ENCODE data around the gene ARRDC4.

ARRDC4 gene

GRCh38 chr15:97998307-97999071, 38.0 kb downstream of the ARRDC4 start:
- DNase-seq (ENCODE audit: low read depth, low spot score): no peak

- no peak for DNase-seq (ENCODE audit: low read depth, low spot score)
Observed at GRCh38 chr15:98000249-98001203, 40.0 kb downstream of the ARRDC4 start.

- no peak for DNase-seq (ENCODE audit: low read depth, low spot score)
Observed at GRCh38 chr15:98001663-98002194, 41.2 kb downstream of the ARRDC4 start.

DNA sequence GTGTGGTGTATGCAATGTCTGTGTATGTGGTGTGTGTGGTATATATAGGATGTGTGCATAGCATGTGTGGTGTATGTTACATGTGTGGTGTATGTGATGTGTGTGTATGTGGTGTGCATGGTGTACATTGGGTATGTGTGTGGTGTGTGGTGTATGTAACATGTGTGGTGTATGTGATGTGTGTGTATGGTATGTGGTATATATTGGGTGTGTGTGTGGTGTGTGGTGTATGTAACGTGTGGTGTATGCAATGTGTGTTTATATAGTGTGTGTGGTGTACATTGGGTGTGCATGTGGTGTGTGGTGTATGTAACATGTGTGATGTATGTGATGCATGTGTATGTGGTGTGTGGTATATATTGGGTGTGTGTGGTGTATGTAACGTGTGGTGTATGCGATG, 41.9 kb downstream of the ARRDC4 start:
- no peak for DNase-seq (ENCODE audit: low read depth, low spot score)

DNA sequence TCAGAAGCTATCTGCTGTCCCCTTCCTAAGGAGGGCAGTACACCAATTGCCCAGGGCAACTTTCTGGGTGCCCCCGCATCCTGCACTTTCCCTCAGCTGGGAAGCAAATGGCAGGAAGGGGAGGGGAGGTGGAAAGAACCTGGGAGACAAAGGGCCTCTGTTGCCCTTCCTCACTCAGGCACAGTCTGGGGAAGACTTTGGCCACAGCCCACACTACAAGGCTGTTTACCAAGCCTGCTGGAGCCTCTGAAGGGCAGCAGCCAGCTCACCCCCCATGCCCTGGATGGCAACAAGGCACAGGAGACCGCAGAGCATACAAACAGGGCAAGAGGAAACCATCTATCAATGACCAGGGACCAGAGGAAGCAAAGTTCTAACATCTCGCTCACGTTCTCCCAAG, 42.4 kb downstream of the ARRDC4 start:
- no peak for DNase-seq (ENCODE audit: low read depth, low spot score)

GRCh38 chr15:98003518-98003917, 43.0 kb downstream of the ARRDC4 start:
- DNase-seq (ENCODE audit: low read depth, low spot score): no peak

DNA sequence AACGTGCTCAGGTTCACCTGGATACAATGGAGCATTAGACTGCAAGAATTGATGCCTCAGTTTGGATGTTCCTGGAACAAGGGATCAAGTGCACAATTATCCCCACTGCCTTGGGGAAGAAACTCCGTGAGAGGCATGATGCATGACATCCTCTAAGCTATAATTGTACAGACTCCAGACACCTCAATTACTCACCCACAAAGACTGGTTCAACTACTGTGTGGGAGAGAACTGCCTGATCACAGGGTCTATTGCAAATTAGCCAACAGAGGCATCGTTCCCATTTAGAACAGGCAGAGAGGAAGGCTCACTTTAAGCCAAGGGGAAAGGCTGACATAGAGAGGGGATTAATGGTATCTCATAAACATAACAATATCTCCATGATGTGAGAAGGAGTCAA, 43.5 kb downstream of the ARRDC4 start:
- DNase-seq (ENCODE audit: low read depth, low spot score): no peak

GRCh38 chr15:98005659-98006058, 45.2 kb downstream of the ARRDC4 start:
- no peak for DNase-seq (ENCODE audit: low read depth, low spot score)

DNA sequence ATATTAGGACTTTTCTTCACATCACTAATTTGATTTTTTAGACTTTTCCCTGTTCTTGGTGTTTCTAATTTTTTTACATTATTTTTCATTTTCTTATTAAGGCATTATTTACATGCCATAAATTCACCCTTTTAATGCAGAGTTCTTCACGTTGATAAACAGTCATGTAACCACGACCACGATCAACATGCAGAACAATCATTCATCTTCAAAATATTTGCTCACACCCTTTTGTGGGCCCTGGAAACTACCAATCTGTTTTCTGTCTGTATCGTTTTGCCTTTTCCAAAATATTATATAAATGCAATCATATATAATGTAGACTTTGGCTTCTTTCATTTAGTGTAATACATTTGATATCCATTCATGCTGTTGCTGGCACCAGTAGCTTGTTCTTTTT, 48.7 kb downstream of the ARRDC4 start:
- DNase-seq (ENCODE audit: low read depth, low spot score): no peak

GRCh38 chr15:98009971-98010370, 49.5 kb downstream of the ARRDC4 start:
- no peak for DNase-seq (ENCODE audit: low read depth, low spot score)

DNA sequence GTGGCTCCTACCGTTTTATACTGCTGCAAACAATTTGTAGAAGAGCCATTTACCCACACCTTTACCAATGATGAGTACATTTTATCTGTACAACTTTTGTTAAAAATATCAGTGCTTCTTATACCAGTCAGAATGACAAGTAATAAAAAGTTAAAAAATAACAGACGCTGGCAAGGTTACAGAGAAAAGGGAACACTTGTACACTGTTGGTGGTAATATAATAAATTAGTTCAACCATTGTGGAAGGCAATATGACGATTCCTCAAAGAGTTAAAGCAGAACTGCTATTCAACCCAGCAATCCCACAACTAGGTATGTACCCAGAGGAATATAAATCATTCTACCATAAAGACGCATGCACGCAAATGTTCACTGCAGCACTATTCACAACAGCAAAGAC, 51.9 kb downstream of the ARRDC4 start:
- DNase-seq (ENCODE audit: low read depth, low spot score): no peak

- DNase-seq (ENCODE audit: low read depth, low spot score): no peak
Observed at GRCh38 chr15:98013631-98014030, 53.1 kb downstream of the ARRDC4 start.

GRCh38 chr15:98017150-98017964, 56.9 kb downstream of the ARRDC4 start:
- no peak for DNase-seq (ENCODE audit: low read depth, low spot score)

DNA sequence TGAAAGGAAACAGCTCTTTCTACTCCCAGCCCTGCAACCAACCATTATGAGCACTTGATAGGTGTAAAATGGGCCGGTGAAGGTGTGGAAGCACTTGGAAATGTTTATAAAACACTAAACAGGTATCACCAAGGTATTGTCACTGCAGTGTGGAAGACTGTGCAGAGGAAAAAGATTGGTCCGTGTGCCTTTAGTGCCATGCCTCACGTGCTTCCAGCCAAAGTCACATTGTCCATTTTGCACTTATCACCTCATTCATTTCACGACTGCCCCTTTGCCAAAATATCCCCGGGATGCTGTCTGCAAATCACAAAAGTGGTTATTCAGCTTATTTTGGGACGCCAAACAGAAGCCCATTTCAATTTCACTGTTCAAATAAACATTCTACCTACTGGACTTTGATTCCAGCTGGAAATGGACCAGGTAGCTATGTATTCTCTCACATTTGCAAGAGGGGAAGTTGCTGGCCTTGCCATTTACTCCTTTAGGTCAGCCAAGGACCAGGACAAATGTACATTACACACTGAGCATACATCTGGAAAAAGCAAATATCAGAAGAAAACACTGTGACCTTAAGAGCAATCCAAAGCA, 58.4 kb downstream of the ARRDC4 start:
- no peak for DNase-seq (ENCODE audit: low read depth, low spot score)

Measured in brain pericyte (primary cell).